Sigmoid colon (tissue), 7 donors: ENCODE data around the gene LGR5. TPM values are rescaled to one million over a fixed set of nuclear protein-coding genes. Genes with fewer than 3 reads are reported as not detected.

Source experiments
- DNase-seq: peaks from one replicate; pipeline ENCODE4 v3.0.0-alpha.2; 2019
- H3K27ac ChIP-seq, 4 donors: fragments of 200-600 bp; sonication (generic); one replicate each; pipeline ENCODE4 v1.5.1; 2016 to 2019; ENCODE audit warnings: mild to moderate bottlenecking in 1 of 4
- H3K27me3 ChIP-seq, 3 donors: fragments of 200-600 bp; sonication (generic); one replicate each; pipeline ENCODE4 v1.5.1; 2019; ENCODE audit warnings: mild to moderate bottlenecking in 1 of 3
- H3K36me3 ChIP-seq, 4 donors: fragments of 200-600 bp; sonication (generic); one replicate each; pipeline ENCODE4 v1.5.1; 2016 to 2019
- H3K4me1 ChIP-seq, 4 donors: fragments of 200-600 bp; sonication (generic); one replicate each; pipeline ENCODE4 v1.5.1; 2017 to 2019
- H3K4me3 ChIP-seq, 4 donors: fragments of 200-600 bp; sonication (generic); one replicate each; pipeline ENCODE4 v1.5.1; 2017 to 2019; ENCODE audit warnings: mild to moderate bottlenecking in 2 of 4, moderate library complexity in 1 of 4
- H3K9me3 ChIP-seq, 4 donors: fragments of 200-600 bp in 3 of 4; sonication (generic) in 3 of 4; one replicate each; pipeline versions ENCODE4 v1.5.1 to v1.6.1; 2013 to 2019
- EP300 ChIP-seq, 4 donors: sonication (generic); formaldehyde crosslinking; IDR thresholded peaks; one replicate each; pipeline ENCODE4 v1.6.1; 2017; ENCODE audit warnings: antibody characterized with exemption in 4 of 4
- POLR2A ChIP-seq, 2 donors: fragments of 450-650 bp; IDR thresholded peaks; one replicate each; pipeline ENCODE4 v1.6.1; 2016; ENCODE audit warnings: antibody characterized with exemption in 2 of 2, mild to moderate bottlenecking in 2 of 2, moderate library complexity in 2 of 2
- POLR2AphosphoS5 ChIP-seq, 4 donors: sonication (generic); formaldehyde crosslinking; IDR thresholded peaks; one replicate each; pipeline ENCODE4 v1.6.1; 2017; ENCODE audit warnings: antibody characterized with exemption in 4 of 4
- WGBS, 2 donors: extraction: QIAGEN DNeasy Blood & Tissue Kit; methylation state at CpG; one replicate each; pipeline ENCODE4 v1.1.7; 2013; 5-methylcytosine and 5-hydroxymethylcytosine counted together
- intact Hi-C: fragments of 100-400 bp; cut with DNase I; formaldehyde crosslinking; loops from one replicate; pipeline ENCODE4 v1.15.1; 2023
- polyA plus RNA-seq, 3 donors: library from polyadenylated mRNA; stranded (reverse); fragments of 200-250 nt; gene quantifications; one replicate each; pipeline ENCODE4 v1.2.3, GENCODE V29; 2013
- total RNA-seq, 4 donors: library from RNA; depleted of rRNA; stranded (reverse); fragments of >200 nt; gene quantifications; one replicate each; pipeline ENCODE4 v1.1.0, GENCODE V29; 2016
- TF ChIP-seq, protein P1 (sequence below), 4 experiments: fragments of 450-650 bp in 3 of 4; fragments of 200-600 bp in 1 of 4; IDR thresholded peaks; one replicate each; pipeline ENCODE4 v1.5.1; 2016 to 2019; ENCODE audit warnings: antibody characterized with exemption in 4 of 4, mild to moderate bottlenecking in 3 of 4, moderate library complexity in 2 of 4
- donor health status: healthy with polysubstance abuse.
- donor health status: Bipolar disorder and iron deficiency.
- donor health status: healthy.

LGR5 gene
- total and polyA plus RNA-seq, 7 donors, result 0.23 to 3.4 (median 0.36) TPM; not detected in 4

DNA sequence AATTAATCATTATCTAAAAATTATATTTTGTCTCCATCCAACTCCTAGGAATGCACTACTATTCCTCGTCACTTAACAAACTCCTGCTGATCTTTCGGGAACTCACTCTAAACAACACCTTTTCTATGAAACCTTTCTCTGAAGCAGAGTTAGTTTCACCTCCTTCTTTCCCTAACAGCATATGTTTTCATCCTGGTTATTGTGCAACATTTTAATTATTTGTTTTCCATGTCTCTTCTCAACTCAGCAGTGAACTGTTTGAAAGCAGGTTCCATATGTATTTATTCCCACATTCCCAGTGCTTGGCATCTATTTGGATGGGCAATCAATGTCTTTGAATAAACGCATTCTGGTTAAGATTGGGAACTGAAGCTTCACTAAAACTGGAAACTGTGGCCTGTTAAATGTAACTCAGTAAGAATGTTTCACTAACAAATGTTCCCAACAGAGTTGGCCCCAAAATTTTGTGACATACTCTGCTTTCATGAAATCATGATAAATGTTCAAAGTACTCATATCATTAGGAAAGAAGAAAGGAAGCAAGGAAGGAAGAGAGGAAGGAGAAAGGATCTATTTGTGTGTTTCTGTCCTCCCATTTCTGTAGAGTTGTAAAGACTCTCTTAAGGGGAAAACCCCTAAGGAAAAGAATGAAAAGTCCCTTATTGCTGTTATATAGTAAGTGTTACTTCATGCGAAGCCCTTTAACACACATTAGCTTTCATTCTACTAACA, 13.9 kb upstream of the LGR5 start:
- Histone ChIP-seq H3K36me3 (no peaks in the 10 kb centered on the region), H3K27me3 (no peaks in the 10 kb centered on the region), H3K4me3 (no peak overlapping the region), H3K4me1 (peaks cover 0 to 24% (median 10%) of the 10 kb centered on the region in 4 donors), H3K27ac (no peak overlapping the region), H3K9me3 (no peaks in the 10 kb centered on the region)
- no peak for DNase-seq
- TF ChIP-seq POLR2A (IDR thresholded peaks at IDR 0.05) (no peak), EP300 (IDR thresholded peaks at IDR 0.05) (no peak), POLR2AphosphoS5 (IDR thresholded peaks at IDR 0.05) (no peak)
- TF ChIP-seq, protein P1, sequence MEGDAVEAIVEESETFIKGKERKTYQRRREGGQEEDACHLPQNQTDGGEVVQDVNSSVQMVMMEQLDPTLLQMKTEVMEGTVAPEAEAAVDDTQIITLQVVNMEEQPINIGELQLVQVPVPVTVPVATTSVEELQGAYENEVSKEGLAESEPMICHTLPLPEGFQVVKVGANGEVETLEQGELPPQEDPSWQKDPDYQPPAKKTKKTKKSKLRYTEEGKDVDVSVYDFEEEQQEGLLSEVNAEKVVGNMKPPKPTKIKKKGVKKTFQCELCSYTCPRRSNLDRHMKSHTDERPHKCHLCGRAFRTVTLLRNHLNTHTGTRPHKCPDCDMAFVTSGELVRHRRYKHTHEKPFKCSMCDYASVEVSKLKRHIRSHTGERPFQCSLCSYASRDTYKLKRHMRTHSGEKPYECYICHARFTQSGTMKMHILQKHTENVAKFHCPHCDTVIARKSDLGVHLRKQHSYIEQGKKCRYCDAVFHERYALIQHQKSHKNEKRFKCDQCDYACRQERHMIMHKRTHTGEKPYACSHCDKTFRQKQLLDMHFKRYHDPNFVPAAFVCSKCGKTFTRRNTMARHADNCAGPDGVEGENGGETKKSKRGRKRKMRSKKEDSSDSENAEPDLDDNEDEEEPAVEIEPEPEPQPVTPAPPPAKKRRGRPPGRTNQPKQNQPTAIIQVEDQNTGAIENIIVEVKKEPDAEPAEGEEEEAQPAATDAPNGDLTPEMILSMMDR (IDR thresholded peaks at IDR 0.05), result no peak
- intact Hi-C loops, result no loop called here
- 85 to 91% methylated on average over 4 of the region's 4 CpGs for WGBS, 2 donors

- H3K36me3 ChIP-seq, result no peaks in the 10 kb centered on the region
- H3K9me3 ChIP-seq, result no peaks in the 10 kb centered on the region
- H3K4me3 ChIP-seq, result no peak overlapping the region
- DNase-seq, result no peak
- H3K27me3 ChIP-seq, result no peaks in the 10 kb centered on the region
- no peak overlapping the region for H3K27ac ChIP-seq
- intact Hi-C loops, result no loop called here
- WGBS, 2 donors, result 14 to 53% methylated on average over 3 of the region's 3 CpGs
- TF ChIP-seq POLR2AphosphoS5 (IDR thresholded peaks at IDR 0.05), result peak in 3 of 4 donors; percentile 40 to 74 (median 64)
- TF ChIP-seq, protein P1 (IDR thresholded peaks at IDR 0.05), result no peak
- peaks cover 0 to 24% (median 10%) of the 10 kb centered on the region in 4 donors for H3K4me1 ChIP-seq
Measured at GRCh38 chr12:71426300-71427047, 13.1 kb upstream of the LGR5 start.

GRCh38 chr12:71430756-71431155, 8.8 kb upstream of the LGR5 start:
- TF ChIP-seq POLR2A (IDR thresholded peaks at IDR 0.05) (no peak), EP300 (IDR thresholded peaks at IDR 0.05) (no peak), POLR2AphosphoS5 (IDR thresholded peaks at IDR 0.05) (no peak)
- TF ChIP-seq, protein P1 (IDR thresholded peaks at IDR 0.05), result no peak
- Histone ChIP-seq H3K9me3 (no peaks in the 10 kb centered on the region), H3K36me3 (no peaks in the 10 kb centered on the region), H3K27ac (no peak overlapping the region), H3K4me3 (no peak overlapping the region), H3K27me3 (no peaks in the 10 kb centered on the region), H3K4me1 (peaks cover 0 to 22% (median 9%) of the 10 kb centered on the region in 4 donors)
- DNase-seq, result no peak
- WGBS, 2 donors, result 51 to 94% methylated on average over 1 of the region's 1 CpG
- intact Hi-C loops, result no loop called here

- WGBS, 2 donors, result 61 to 81% methylated on average over 3 of the region's 3 CpGs
- peaks cover 0 to 9% (median 4%) of the 10 kb centered on the region in 4 donors for H3K9me3 ChIP-seq
- H3K36me3 ChIP-seq, result no peaks in the 10 kb centered on the region
- peaks cover 0 to 11% (median 3%) of the 10 kb centered on the region in 3 donors for H3K27me3 ChIP-seq
- H3K4me3 ChIP-seq, result no peak overlapping the region
- DNase-seq, result no peak
- peaks cover 0 to 10% (median 3%) of the 10 kb centered on the region in 4 donors for H3K4me1 ChIP-seq
- TF ChIP-seq EP300 (IDR thresholded peaks at IDR 0.05), result no peak
- TF ChIP-seq, protein P1 (IDR thresholded peaks at IDR 0.05), result no peak
- intact Hi-C loops, result no loop called here
- no peak overlapping the region for H3K27ac ChIP-seq
Measured at GRCh38 chr12:71431991-71432390, 7.6 kb upstream of the LGR5 start.
